Right atrium auricular region (tissue), 2 donors: Measurements from ENCODE around the gene ZNF132. TPM values are rescaled to one million over a fixed set of nuclear protein-coding genes. Genes with fewer than 3 reads are reported as not detected.
A peak's percentile ranks its signal among the peaks of the same experiment; 100 is the strongest.

Experiments
- DNase-seq: peaks from one replicate; pipeline ENCODE4 v3.0.0-alpha.2; 2019; ENCODE audit warnings: low spot score
- H3K27ac ChIP-seq, 2 donors: fragments of 200-600 bp; sonication (generic); 1 replicate in 1 of 2; 2 replicates in 1 of 2; pipeline ENCODE4 v1.5.1; 2016 to 2019
- H3K27me3 ChIP-seq, 2 donors: fragments of 200-600 bp; sonication (generic); one replicate each; pipeline versions ENCODE4 v1.5.1 to v1.6.0; 2017 to 2019
- H3K36me3 ChIP-seq: fragments of 200-600 bp; sonication (generic); one replicate; pipeline ENCODE4 v1.5.1; 2016
- H3K4me1 ChIP-seq, 2 donors: fragments of 200-600 bp; sonication (generic); one replicate each; pipeline versions ENCODE4 v1.5.1 to v1.6.0; 2017 to 2019
- H3K4me3 ChIP-seq, 2 donors: fragments of 200-600 bp; sonication (generic); 1 replicate in 1 of 2; 2 replicates in 1 of 2; pipeline ENCODE4 v1.5.1; 2017 to 2019; ENCODE audit warnings: mild to moderate bottlenecking in 1 of 2, moderate library complexity in 1 of 2
- H3K9me3 ChIP-seq, 2 donors: fragments of 200-600 bp; sonication (generic); one replicate each; pipeline ENCODE4 v1.5.1; 2019
- CTCF ChIP-seq, 2 donors: fragments of 200-600 bp; sonication (generic); IDR thresholded peaks; one replicate each; pipeline ENCODE4 v1.5.1; 2019; ENCODE audit warnings: antibody characterized with exemption in 2 of 2
- total RNA-seq, 2 donors: library from RNA; depleted of rRNA; stranded (reverse); fragments of >200 nt; gene quantifications; one replicate each; pipeline ENCODE4 v1.1.0, GENCODE V29; 2016

The ZNF132 gene
- total RNA-seq, 2 donors from 2014 or later = 2.7 to 3.1 TPM

GRCh38 chr19:58394821-58395219 is 45.1 kb downstream of the ZNF132 start:
- Histone ChIP-seq H3K36me3 (peaks cover 38% of the 10 kb centered on the region), H3K27me3 (peaks cover 6 to 12% of the 10 kb centered on the region in 2 donors), H3K4me1 (peaks cover 0 to 11% of the 10 kb centered on the region in 2 donors), H3K9me3 (no peaks in the 10 kb centered on the region), H3K27ac (no peak overlapping the region), H3K4me3 (no peak overlapping the region)
- no peak for TF ChIP-seq CTCF (IDR thresholded peaks at IDR 0.05)
- DNase-seq = no peak

DNA sequence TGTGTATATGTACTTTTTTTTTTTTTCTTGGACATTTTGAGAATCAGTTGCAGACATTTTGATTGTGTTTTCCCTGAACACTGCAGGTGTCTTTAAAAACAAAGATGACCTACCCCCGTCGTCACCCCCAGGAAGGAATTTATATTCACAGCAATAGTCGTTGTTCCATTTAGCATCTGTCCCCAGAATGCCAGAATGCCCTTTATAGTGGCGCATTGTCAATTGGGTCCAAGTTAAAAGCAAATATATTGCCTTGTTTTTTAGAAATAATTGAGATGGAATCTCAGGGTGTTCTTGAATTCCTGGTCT is 46.3 kb downstream of the ZNF132 start:
- peaks cover 49% of the 10 kb centered on the region for H3K36me3 ChIP-seq
- no peak for TF ChIP-seq CTCF (IDR thresholded peaks at IDR 0.05)
- DNase-seq = no peak
- H3K27ac ChIP-seq = no peak overlapping the region
- peaks cover 6 to 12% of the 10 kb centered on the region in 2 donors for H3K27me3 ChIP-seq
- H3K4me3 ChIP-seq = no peak overlapping the region
- H3K9me3 ChIP-seq = no peaks in the 10 kb centered on the region
- H3K4me1 ChIP-seq = peaks cover 0 to 11% of the 10 kb centered on the region in 2 donors

- Histone ChIP-seq H3K27ac (no peak overlapping the region), H3K4me3 (no peak overlapping the region), H3K36me3 (peaks cover 55% of the 10 kb centered on the region), H3K27me3 (peaks cover 6 to 12% of the 10 kb centered on the region in 2 donors), H3K9me3 (no peaks in the 10 kb centered on the region), H3K4me1 (peaks cover 0 to 14% of the 10 kb centered on the region in 2 donors)
- no peak for TF ChIP-seq CTCF (IDR thresholded peaks at IDR 0.05)
- DNase-seq = no peak
These were observed 46.8 kb downstream of the ZNF132 start for GRCh38 chr19:58392945-58393724.

- Histone ChIP-seq H3K9me3 (no peaks in the 10 kb centered on the region), H3K4me3 (peak overlapping the region in 1 of 2 donors; percentile 78), H3K27me3 (no peaks in the 10 kb centered on the region), H3K27ac (no peak overlapping the region), H3K36me3 (peaks cover 36% of the 10 kb centered on the region), H3K4me1 (peaks cover 0 to 23% of the 10 kb centered on the region in 2 donors)
- TF ChIP-seq CTCF (IDR thresholded peaks at IDR 0.05) = no peak
- DNase-seq = no peak
These were observed 51.8 kb downstream of the ZNF132 start for GRCh38 chr19:58388175-58388526.

DNA sequence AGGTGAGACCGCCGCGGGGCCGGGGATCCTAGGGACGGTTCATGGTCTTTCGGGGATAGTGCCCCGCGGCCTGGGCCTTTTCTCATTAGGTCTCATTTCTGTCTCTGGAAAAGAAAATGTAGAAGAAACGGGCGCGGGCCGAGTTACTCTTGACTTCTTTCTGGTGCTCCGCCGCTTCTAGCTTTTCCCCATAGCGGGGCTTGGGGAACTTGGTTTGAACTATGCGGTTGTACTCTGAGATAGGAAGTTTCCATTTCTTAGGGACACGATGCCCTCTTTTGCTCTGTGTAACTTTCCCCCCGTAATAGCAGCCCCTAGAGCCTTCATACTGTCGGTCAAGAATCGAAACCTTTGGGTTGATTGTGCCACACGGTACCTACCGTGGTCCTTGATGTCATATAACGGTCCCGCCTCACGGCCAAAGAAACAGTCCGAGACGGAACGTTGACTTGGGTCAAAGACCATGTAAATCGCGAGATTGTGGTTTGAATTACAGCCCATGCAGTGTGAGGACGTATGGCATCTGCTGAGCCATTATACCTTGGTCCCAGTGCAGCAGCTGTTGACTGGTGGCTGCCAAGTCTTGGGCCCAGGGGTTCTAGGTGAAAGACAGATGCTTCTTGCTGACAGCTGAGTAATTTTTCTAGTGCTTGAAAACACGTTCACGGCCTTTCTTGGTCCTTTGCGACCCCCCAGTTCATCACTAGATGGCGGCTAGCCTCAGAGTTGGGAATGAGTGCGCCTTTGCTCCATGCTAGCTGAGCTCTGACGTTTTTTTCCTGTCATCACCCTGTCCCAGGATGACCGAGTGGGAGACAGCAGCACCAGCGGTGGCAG is 52.4 kb downstream of the ZNF132 start:
- Histone ChIP-seq H3K27me3 (no peaks in the 10 kb centered on the region), H3K4me3 (peak overlapping the region; percentile 62 to 78), H3K9me3 (no peaks in the 10 kb centered on the region), H3K4me1 (peaks cover 0 to 23% of the 10 kb centered on the region in 2 donors), H3K36me3 (peaks cover 31% of the 10 kb centered on the region), H3K27ac (peak overlapping the region; percentile 97 to 99)
- TF ChIP-seq CTCF (IDR thresholded peaks at IDR 0.05) = no peak
- DNase-seq = no peak
